Activated T-cell treated with anti-CD3 and anti-CD28 coated beads, Interleukin-2, amount 50 U/mL, for 72 hours (primary cell): Measurements from ENCODE around the gene NEXN. TPM values are rescaled to one million over a fixed set of nuclear protein-coding genes. Genes with fewer than 3 reads are reported as not detected.
"Not testable (repeated sequence)": the region's sequence is repeated elsewhere in the genome, so short reads cannot be mapped to it uniquely, and the experiment has no call there.

Source experiments
- ATAC-seq, 2 donors: fragments of 150-1000 bp; cut with Tn5 transposase; replicated peaks in 1 of 2; 2 replicates each; pipeline ENCODE4 v1.10.0; 2021; ENCODE audit warnings: moderate library complexity in 2 of 2, mild to moderate bottlenecking in 1 of 2
- DNase-seq, 2 donors: peaks; one replicate each; pipeline ENCODE4 v3.0.0; 2021 to 2022; ENCODE audit warnings: mixed read lengths in 1 of 2
- H3K27ac Mint-ChIP-seq: one replicate; pipeline ENCODE4 v1.8.0; 2022; ENCODE audit warnings: mild to moderate bottlenecking, moderate library complexity, mixed read lengths
- H3K27me3 Mint-ChIP-seq: one replicate; pipeline ENCODE4 v1.8.0; 2022; ENCODE audit warnings: low read depth, mixed read lengths
- H3K36me3 Mint-ChIP-seq, 2 donors: one replicate each; pipeline ENCODE4 v1.8.0; 2022; ENCODE audit warnings: mixed read lengths in 2 of 2, mild to moderate bottlenecking in 1 of 2; ENCODE audit not compliant: insufficient read depth in 2 of 2
- H3K4me1 Mint-ChIP-seq: one replicate; pipeline ENCODE4 v1.8.0; 2022; ENCODE audit warnings: low read depth, mixed read lengths
- H3K4me3 Mint-ChIP-seq, 2 donors: one replicate each; pipeline ENCODE4 v1.8.0; 2022; ENCODE audit warnings: mild to moderate bottlenecking in 2 of 2, mixed read lengths in 2 of 2, moderate library complexity in 2 of 2
- H3K9me3 Mint-ChIP-seq, 2 donors: one replicate each; pipeline ENCODE4 v1.8.0; 2022; ENCODE audit warnings: mixed read lengths in 2 of 2
- total RNA-seq, 2 donors: library from RNA; stranded (reverse); gene quantifications; one replicate each; pipeline ENCODE4 v1.2.3, GENCODE V29; 2022

The NEXN gene
- total RNA-seq, 2 donors from 2014 or later, result 1.1 to 1.4 TPM

DNA sequence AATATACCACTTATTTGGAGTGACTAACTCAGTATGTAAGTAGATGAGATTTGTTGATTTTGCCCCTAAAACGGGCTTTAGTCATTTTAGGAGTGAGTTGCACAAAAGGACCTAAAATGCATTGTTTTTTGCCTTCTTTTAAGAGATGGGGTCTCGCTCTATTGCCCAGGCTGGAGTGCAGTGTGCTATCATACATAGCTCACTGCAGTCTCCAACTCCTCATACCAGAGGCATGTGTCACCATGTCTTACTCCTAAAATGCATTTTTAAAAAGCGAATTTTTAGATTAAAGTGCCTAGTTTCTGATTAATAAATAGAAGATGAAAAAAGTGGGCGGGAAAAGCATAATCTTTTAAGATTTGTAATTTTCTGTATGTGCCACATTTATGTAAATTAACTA lies 11.5 kb upstream of the NEXN start:
- DNase-seq (no peak), ATAC-seq (no peak)
- H3K9me3 Mint-ChIP-seq, result no peaks in the 10 kb centered on the region
- H3K27me3 Mint-ChIP-seq, result no peaks in the 10 kb centered on the region
- H3K27ac Mint-ChIP-seq, result no peak overlapping the region
- no peak overlapping the region for H3K4me3 Mint-ChIP-seq
- H3K4me1 Mint-ChIP-seq, result no peaks in the 10 kb centered on the region
- no peaks in the 10 kb centered on the region for H3K36me3 Mint-ChIP-seq

GRCh38 chr1:77881061-77881460 lies 7.4 kb upstream of the NEXN start:
- ATAC-seq (no peak), DNase-seq (no peak)
- H3K36me3 Mint-ChIP-seq, result no peaks in the 10 kb centered on the region
- H3K4me3 Mint-ChIP-seq, result no peak overlapping the region
- no peak overlapping the region for H3K27ac Mint-ChIP-seq
- H3K27me3 Mint-ChIP-seq, result no peaks in the 10 kb centered on the region
- H3K9me3 Mint-ChIP-seq, result no peaks in the 10 kb centered on the region
- H3K4me1 Mint-ChIP-seq, result no peaks in the 10 kb centered on the region

GRCh38 chr1:77882411-77882810 lies 6.0 kb upstream of the NEXN start:
- no peak for DNase-seq
- H3K27me3 Mint-ChIP-seq, result no peaks in the 10 kb centered on the region
- H3K9me3 Mint-ChIP-seq, result no peaks in the 10 kb centered on the region
- H3K27ac Mint-ChIP-seq, result no peak overlapping the region
- ATAC-seq, result no peak
- no peak overlapping the region for H3K4me3 Mint-ChIP-seq
- no peaks in the 10 kb centered on the region for H3K4me1 Mint-ChIP-seq
- H3K36me3 Mint-ChIP-seq, result peaks cover 0 to 1% of the 10 kb centered on the region in 2 donors

DNA sequence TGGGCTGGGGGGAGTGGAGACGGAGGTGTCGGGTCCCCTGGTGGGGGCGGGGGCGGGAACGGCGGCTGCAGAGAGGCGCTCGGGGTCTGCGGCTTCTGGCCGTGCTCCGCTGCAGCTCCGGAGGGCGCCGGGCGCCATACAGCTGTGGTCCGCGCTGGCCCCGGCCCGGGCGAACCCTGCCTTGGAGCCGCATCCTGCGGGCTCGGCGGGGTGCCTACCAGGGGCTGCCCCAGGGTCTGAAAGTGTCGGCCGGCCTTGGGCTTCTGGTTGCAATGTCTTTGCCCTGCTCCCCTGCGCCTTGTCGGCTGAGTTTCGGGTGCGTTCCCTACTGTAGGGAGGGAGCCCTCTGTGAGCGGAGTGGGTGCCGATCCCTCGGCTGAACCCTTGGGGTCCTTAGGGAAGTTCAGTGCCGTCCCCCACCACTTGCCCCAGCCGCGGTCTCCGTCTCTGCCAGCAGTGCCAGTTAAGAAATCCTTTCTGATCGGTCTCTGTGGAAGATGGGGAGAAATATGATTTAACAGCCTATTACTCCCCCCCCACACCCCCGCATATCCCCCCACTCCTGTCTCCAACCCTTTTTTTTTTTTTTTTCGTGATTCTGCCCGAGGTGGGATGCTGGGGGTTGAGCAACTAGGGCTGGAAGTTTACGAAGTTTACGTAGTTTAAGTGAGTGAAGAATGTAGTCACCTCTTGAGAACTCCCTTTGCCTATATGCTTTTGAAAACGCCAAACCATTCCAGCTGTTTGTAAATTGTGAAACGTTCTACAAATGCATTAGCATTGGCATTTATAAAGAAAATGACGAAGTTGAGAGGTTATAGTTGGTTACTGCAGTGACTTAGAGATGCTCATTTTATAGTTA lies 588 bp downstream of the NEXN start:
- DNase-seq (peak; percentile 38 to 43), ATAC-seq (peak; percentile 83 to 87)
- peaks cover 0 to 3% of the 10 kb centered on the region in 2 donors for H3K36me3 Mint-ChIP-seq
- peaks cover 18% of the 10 kb centered on the region for H3K27me3 Mint-ChIP-seq
- no peaks in the 10 kb centered on the region for H3K9me3 Mint-ChIP-seq
- H3K27ac Mint-ChIP-seq, result no peak overlapping the region
- peak overlapping the region; percentile 70 to 86 for H3K4me3 Mint-ChIP-seq
- peaks cover 15% of the 10 kb centered on the region for H3K4me1 Mint-ChIP-seq

DNA sequence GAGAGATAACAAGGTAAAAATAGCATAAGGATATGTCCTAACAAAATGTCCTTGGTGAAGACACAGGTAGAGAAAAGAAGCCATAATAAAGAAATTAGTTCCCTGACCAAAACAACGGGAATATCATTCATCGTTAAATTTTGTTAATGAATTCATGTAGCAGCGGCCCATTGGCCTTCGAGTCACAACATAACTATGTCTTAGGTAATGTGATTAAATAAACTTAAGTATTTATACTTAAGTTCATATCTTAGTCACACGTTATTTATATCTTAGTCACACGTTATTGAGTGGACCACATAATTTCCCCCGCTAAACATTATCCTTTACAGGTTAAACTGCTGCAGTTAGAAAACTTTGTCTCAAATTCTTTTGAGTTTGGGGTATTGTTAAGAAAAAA lies 1.2 kb downstream of the NEXN start:
- Mint-ChIP-seq H3K9me3 (no peaks in the 10 kb centered on the region), H3K27ac (no peak overlapping the region), H3K36me3 (peaks cover 0 to 3% of the 10 kb centered on the region in 2 donors), H3K4me1 (peaks cover 15% of the 10 kb centered on the region), H3K4me3 (peak overlapping the region; percentile 70 to 86), H3K27me3 (peaks cover 18% of the 10 kb centered on the region)
- DNase-seq (no peak), ATAC-seq (no peak)

GRCh38 chr1:77891200-77891599 lies 2.8 kb downstream of the NEXN start:
- Mint-ChIP-seq H3K9me3 (peaks cover 0 to under 1% of the 10 kb centered on the region in 2 donors), H3K27me3 (peaks cover 18% of the 10 kb centered on the region), H3K4me3 (no peak overlapping the region), H3K36me3 (peaks cover under 1 to 3% of the 10 kb centered on the region in 2 donors), H3K27ac (no peak overlapping the region), H3K4me1 (peaks cover 15% of the 10 kb centered on the region)
- ATAC-seq, result no peak
- DNase-seq, result no peak

DNA sequence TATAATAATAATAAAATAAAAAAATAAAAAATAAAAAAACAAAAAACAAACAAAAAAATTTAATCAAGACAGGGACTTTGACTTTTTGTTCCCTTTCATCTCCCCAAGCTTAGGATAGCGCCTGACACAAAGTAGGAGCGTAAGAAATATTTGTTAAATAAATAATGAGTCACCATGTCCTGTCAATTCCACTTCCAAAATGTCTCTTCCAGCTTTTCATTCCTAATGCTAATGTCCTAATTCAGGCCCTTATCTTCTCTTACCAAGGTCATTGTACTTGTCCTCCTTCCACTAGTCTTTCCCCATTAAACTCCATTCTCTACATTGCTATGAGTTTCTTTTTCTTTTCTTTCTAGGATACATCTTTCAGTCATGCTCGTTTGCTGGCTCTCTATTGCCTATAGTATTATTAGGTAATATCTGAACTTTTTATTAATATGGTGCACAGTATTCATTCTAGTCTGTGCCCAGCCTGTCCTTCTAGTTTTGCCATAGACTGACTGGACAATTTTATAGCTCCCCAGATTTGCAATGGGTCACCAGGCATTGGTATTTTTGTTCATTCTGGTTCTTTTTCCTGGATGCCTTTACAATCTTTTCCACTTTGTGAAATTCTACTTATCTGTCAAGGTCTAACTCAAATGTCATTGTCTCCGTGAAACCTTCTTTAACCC lies 11.4 kb downstream of the NEXN start:
- Mint-ChIP-seq H3K4me3 (no peak overlapping the region), H3K27me3 (no peaks in the 10 kb centered on the region), H3K4me1 (no peaks in the 10 kb centered on the region), H3K27ac (no peak overlapping the region), H3K36me3 (peaks cover 0 to 2% of the 10 kb centered on the region in 2 donors), H3K9me3 (peaks cover 0 to 1% of the 10 kb centered on the region in 2 donors)
- DNase-seq (no peak), ATAC-seq (no peak)

DNA sequence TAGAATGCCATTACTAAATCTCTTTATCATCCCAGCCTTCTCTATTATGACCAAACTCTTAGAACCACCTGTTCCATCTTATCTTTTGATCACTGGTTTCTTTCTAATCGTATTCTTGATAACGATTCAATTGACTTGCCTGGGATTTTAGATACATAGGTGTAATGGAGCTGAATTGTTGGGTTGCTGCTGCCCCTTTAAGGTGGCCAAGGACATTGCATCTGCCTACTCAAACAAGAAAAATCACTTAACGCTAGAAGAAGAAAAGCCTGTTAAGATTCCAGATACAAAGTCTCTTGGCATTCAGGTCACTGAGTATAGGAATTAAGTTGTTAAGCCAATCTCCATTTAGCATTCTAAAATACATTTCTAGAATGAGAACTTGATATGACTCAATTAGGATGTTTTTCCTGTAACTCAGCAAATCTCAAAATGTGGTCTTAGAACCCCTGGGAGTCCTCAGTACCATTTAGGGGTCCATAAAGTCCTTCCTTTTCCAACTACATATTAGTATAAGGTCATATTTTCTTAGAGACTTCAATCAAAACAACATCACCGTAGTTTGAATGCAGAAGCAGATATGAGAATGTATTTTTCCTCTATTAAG lies 12.4 kb downstream of the NEXN start:
- Mint-ChIP-seq H3K36me3 (peaks cover 0 to 2% of the 10 kb centered on the region in 2 donors), H3K9me3 (peaks cover 0 to 1% of the 10 kb centered on the region in 2 donors)
- no peak for ATAC-seq

DNA sequence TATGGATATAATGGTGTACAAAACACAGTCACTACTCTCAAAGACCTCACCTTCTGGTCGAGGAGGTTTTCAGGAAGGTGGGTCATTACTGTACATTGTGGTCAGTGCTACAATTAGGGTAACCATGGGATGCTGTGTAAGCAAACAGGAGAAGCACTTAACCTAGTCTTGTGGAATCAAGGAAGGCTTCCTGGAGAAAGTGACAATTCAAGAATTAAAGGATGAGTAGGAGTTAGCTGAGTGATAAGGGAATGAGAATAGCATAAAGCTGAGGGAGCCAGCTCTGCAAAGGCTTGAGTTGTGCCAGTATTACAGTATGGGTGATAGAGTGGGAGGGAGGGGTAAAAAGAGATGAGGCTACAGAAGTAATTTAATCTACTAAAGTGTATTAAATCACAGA lies 17.2 kb downstream of the NEXN start:
- no peaks in the 10 kb centered on the region for H3K36me3 Mint-ChIP-seq
- H3K27me3 Mint-ChIP-seq, result no peaks in the 10 kb centered on the region
- H3K4me3 Mint-ChIP-seq, result no peak overlapping the region
- DNase-seq (no peak), ATAC-seq (no peak)
- H3K4me1 Mint-ChIP-seq, result no peaks in the 10 kb centered on the region
- no peak overlapping the region for H3K27ac Mint-ChIP-seq
- no peaks in the 10 kb centered on the region for H3K9me3 Mint-ChIP-seq

More for the DNA sequence above, 12.4 kb downstream of the NEXN start:
- Mint-ChIP-seq H3K4me3 (no peak overlapping the region), H3K27ac (no peak overlapping the region), H3K4me1 (no peaks in the 10 kb centered on the region), H3K27me3 (no peaks in the 10 kb centered on the region)
- peak; percentile 6 for DNase-seq

GRCh38 chr1:77906019-77906545 lies 17.7 kb downstream of the NEXN start:
- H3K27me3 Mint-ChIP-seq, result no peaks in the 10 kb centered on the region
- no peaks in the 10 kb centered on the region for H3K4me1 Mint-ChIP-seq
- H3K27ac Mint-ChIP-seq, result no peak overlapping the region
- DNase-seq (no peak), ATAC-seq (no peak)
- H3K9me3 Mint-ChIP-seq, result no peaks in the 10 kb centered on the region
- H3K4me3 Mint-ChIP-seq, result no peak overlapping the region
- H3K36me3 Mint-ChIP-seq, result no peaks in the 10 kb centered on the region

- no peaks in the 10 kb centered on the region for H3K36me3 Mint-ChIP-seq
- no peaks in the 10 kb centered on the region for H3K4me1 Mint-ChIP-seq
- H3K27ac Mint-ChIP-seq, result no peak overlapping the region
- H3K4me3 Mint-ChIP-seq, result no peak overlapping the region
- ATAC-seq (no peak), DNase-seq (no peak)
- no peaks in the 10 kb centered on the region for H3K27me3 Mint-ChIP-seq
- H3K9me3 Mint-ChIP-seq, result no peaks in the 10 kb centered on the region
Measured at GRCh38 chr1:77906624-77907023, 18.2 kb downstream of the NEXN start.

DNA sequence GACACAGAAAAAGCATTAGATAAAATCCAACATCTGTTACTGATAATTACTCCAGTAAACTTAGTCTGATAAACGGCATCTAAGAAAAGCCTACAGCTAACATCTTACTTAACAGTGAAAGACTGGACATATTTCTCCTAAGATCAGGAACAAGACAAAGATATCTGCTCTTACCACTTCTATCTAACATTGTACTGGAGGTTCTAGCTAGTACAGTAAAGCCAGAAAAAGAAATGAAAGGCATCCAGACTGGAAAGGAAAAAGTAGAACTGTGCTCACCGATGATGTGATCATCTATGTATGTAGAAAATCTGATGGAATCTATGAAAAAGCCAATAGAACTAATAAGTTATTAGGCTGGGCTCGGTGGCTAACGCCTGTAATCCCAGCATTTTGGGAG lies 21.7 kb downstream of the NEXN start:
- Mint-ChIP-seq H3K9me3 (no peaks in the 10 kb centered on the region), H3K27ac (no peak overlapping the region), H3K4me1 (no peaks in the 10 kb centered on the region), H3K36me3 (no peaks in the 10 kb centered on the region), H3K4me3 (no peak overlapping the region), H3K27me3 (no peaks in the 10 kb centered on the region)
- no peak for DNase-seq
- no peak for ATAC-seq

GRCh38 chr1:77918918-77919317 lies 30.5 kb downstream of the NEXN start:
- H3K9me3 Mint-ChIP-seq, ATAC-seq, H3K36me3 Mint-ChIP-seq, H3K4me3 Mint-ChIP-seq, H3K27ac Mint-ChIP-seq, DNase-seq, H3K27me3 Mint-ChIP-seq, H3K4me1 Mint-ChIP-seq: not testable (repeated sequence)
